Activated naive CD4-positive, alpha-beta T cell treated with anti-CD3 and anti-CD28 coated beads, Interleukin-2, amount 50 U/mL, for 72 hours (primary cell): ENCODE results near the gene DNAJB5. TPM values are rescaled to one million over a fixed set of nuclear protein-coding genes. Genes with fewer than 3 reads are reported as not detected.
"Not testable (repeated sequence)": the region's sequence is repeated elsewhere in the genome, so short reads cannot be mapped to it uniquely, and the experiment has no call there.

Experiments
- ATAC-seq, 2 donors: fragments of 150-1000 bp; cut with Tn5 transposase; 2 replicates each; pipeline ENCODE4 v1.10.0; 2021; ENCODE audit warnings: mild to moderate bottlenecking in 2 of 2, moderate library complexity in 2 of 2
- DNase-seq, 2 donors: peaks; one replicate each; pipeline ENCODE4 v3.0.0; 2021 to 2022; ENCODE audit warnings: low spot score in 2 of 2
- H3K27ac Mint-ChIP-seq, 2 donors: one replicate each; pipeline ENCODE4 v1.8.0; 2022; ENCODE audit warnings: mild to moderate bottlenecking in 2 of 2, mixed read lengths in 2 of 2
- H3K36me3 Mint-ChIP-seq, 2 donors: one replicate each; pipeline ENCODE4 v1.8.0; 2022; ENCODE audit warnings: mixed read lengths in 2 of 2
- H3K9me3 Mint-ChIP-seq, 2 donors: one replicate each; pipeline ENCODE4 v1.8.0; 2022; ENCODE audit warnings: mixed read lengths in 2 of 2
- total RNA-seq, 2 donors: library from RNA; stranded (reverse); gene quantifications; one replicate each; pipeline ENCODE4 v1.2.3, GENCODE V29; 2022

The DNAJB5 gene
- total RNA-seq, 2 donors from 2014 or later, result 9.3 to 42.5 TPM

- H3K9me3 Mint-ChIP-seq, result peaks cover 7 to 10% of the 10 kb centered on the region in 2 donors
- ATAC-seq (no peak), DNase-seq (no peak)
- H3K36me3 Mint-ChIP-seq, result peaks cover 14 to 15% of the 10 kb centered on the region in 2 donors
- no peak overlapping the region for H3K27ac Mint-ChIP-seq
These were observed 25.0 kb downstream of the DNAJB5 start for GRCh38 chr9:35014517-35014916.

- Mint-ChIP-seq H3K27ac (peak overlapping the region; percentile 4 to 46), H3K36me3 (peaks cover 6 to 25% of the 10 kb centered on the region in 2 donors)
- not testable (repeated sequence) for DNase-seq, H3K9me3 Mint-ChIP-seq, ATAC-seq
These were observed 33.9 kb downstream of the DNAJB5 start for GRCh38 chr9:35023443-35023842.

GRCh38 chr9:35026671-35027070 lies 37.1 kb downstream of the DNAJB5 start:
- DNase-seq (no peak), ATAC-seq (no peak)
- Mint-ChIP-seq H3K9me3 (no peaks in the 10 kb centered on the region), H3K27ac (peak overlapping the region in 1 of 2 donors; percentile 40), H3K36me3 (peaks cover 12 to 14% of the 10 kb centered on the region in 2 donors)

GRCh38 chr9:35027374-35027773 lies 37.8 kb downstream of the DNAJB5 start:
- peaks cover 11 to 12% of the 10 kb centered on the region in 2 donors for H3K36me3 Mint-ChIP-seq
- DNase-seq, result no peak
- peak overlapping the region in 1 of 2 donors; percentile 40 for H3K27ac Mint-ChIP-seq
- no peak for ATAC-seq
- H3K9me3 Mint-ChIP-seq, result no peaks in the 10 kb centered on the region

- peaks cover 11 to 12% of the 10 kb centered on the region in 2 donors for H3K36me3 Mint-ChIP-seq
- H3K27ac Mint-ChIP-seq, result peak overlapping the region in 1 of 2 donors; percentile 40
- DNase-seq (no peak), ATAC-seq (no peak)
- no peaks in the 10 kb centered on the region for H3K9me3 Mint-ChIP-seq
These were observed 38.3 kb downstream of the DNAJB5 start for GRCh38 chr9:35027860-35028259.

- ATAC-seq, result peak in 1 of 2 donors; percentile 39
- peaks cover 11 to 12% of the 10 kb centered on the region in 2 donors for H3K36me3 Mint-ChIP-seq
These were observed 38.8 kb downstream of the DNAJB5 start for GRCh38 chr9:35028341-35028740.

GRCh38 chr9:35029241-35029640 lies 39.7 kb downstream of the DNAJB5 start:
- DNase-seq (no peak), ATAC-seq (no peak)
- H3K27ac Mint-ChIP-seq, result no peak overlapping the region
- peaks cover 2 to 6% of the 10 kb centered on the region in 2 donors for H3K36me3 Mint-ChIP-seq
- H3K9me3 Mint-ChIP-seq, result no peaks in the 10 kb centered on the region

More at GRCh38 chr9:35028341-35028740, 38.8 kb downstream of the DNAJB5 start:
- no peak overlapping the region for H3K27ac Mint-ChIP-seq
- DNase-seq, result no peak
- no peaks in the 10 kb centered on the region for H3K9me3 Mint-ChIP-seq

GRCh38 chr9:35029852-35030251 lies 40.3 kb downstream of the DNAJB5 start:
- peaks cover 0 to 6% of the 10 kb centered on the region in 2 donors for H3K36me3 Mint-ChIP-seq

GRCh38 chr9:35033101-35033500 lies 43.6 kb downstream of the DNAJB5 start:
- no peak for DNase-seq
- H3K36me3 Mint-ChIP-seq, result peaks cover 0 to 6% of the 10 kb centered on the region in 2 donors
- ATAC-seq, result no peak
- H3K9me3 Mint-ChIP-seq, result no peaks in the 10 kb centered on the region
- H3K27ac Mint-ChIP-seq, result no peak overlapping the region

More at GRCh38 chr9:35029852-35030251, 40.3 kb downstream of the DNAJB5 start:
- Mint-ChIP-seq H3K9me3 (no peaks in the 10 kb centered on the region), H3K27ac (no peak overlapping the region)
- ATAC-seq, result no peak
- DNase-seq, result no peak

- Mint-ChIP-seq H3K36me3 (peaks cover 2 to 7% of the 10 kb centered on the region in 2 donors), H3K9me3 (no peaks in the 10 kb centered on the region), H3K27ac (peak overlapping the region; percentile 32 to 88)
- ATAC-seq (peak; percentile 89 to 98), DNase-seq (peak; percentile 55 to 62)
These were observed 46.5 kb downstream of the DNAJB5 start for GRCh38 chr9:35035851-35036701.

GRCh38 chr9:35042081-35042604 lies 52.6 kb downstream of the DNAJB5 start:
- ATAC-seq (no peak), DNase-seq (no peak)
- H3K36me3 Mint-ChIP-seq, result peaks cover 0 to 7% of the 10 kb centered on the region in 2 donors
- no peaks in the 10 kb centered on the region for H3K9me3 Mint-ChIP-seq
- peak overlapping the region in 1 of 2 donors; percentile 10 for H3K27ac Mint-ChIP-seq

- Mint-ChIP-seq H3K36me3 (peaks cover 0 to 7% of the 10 kb centered on the region in 2 donors), H3K9me3 (no peaks in the 10 kb centered on the region), H3K27ac (peak overlapping the region; percentile 2 to 7)
- no peak for DNase-seq
- no peak for ATAC-seq
These were observed 53.5 kb downstream of the DNAJB5 start for GRCh38 chr9:35042891-35043545.

GRCh38 chr9:35044071-35044470 lies 54.5 kb downstream of the DNAJB5 start:
- no peaks in the 10 kb centered on the region for H3K9me3 Mint-ChIP-seq
- ATAC-seq, result no peak
- DNase-seq, result no peak
- peaks cover 7 to 10% of the 10 kb centered on the region in 2 donors for H3K36me3 Mint-ChIP-seq
- no peak overlapping the region for H3K27ac Mint-ChIP-seq

Other genes with a start within 250 kb of the DNAJB5 start
- gene PHF24, start 31.5 kb upstream of the DNAJB5 start, total RNA-seq, result under 1 TPM; 0.06 to 0.09 TPM
- gene VCP, start 82.9 kb downstream of the DNAJB5 start, total RNA-seq, result 100 to 1,000 TPM; 208 to 305 TPM
- gene FANCG, start 90.2 kb downstream of the DNAJB5 start, total RNA-seq, result 100 to 1,000 TPM; 114 to 194 TPM
- 10 to 100 TPM; 13.0 to 20.3 TPM for gene PIGO, start 106.8 kb downstream of the DNAJB5 start, total RNA-seq
- gene STOML2, start 113.4 kb downstream of the DNAJB5 start, total RNA-seq, result 100 to 1,000 TPM; 151 to 216 TPM
- 10 to 100 TPM in 1 of 2 donors, 1 to 10 TPM in 1; 6.9 to 19.9 TPM for gene ATOSB, start 126.1 kb downstream of the DNAJB5 start, total RNA-seq
- gene UNC13B, start 172.3 kb downstream of the DNAJB5 start, total RNA-seq, result 1 to 10 TPM; 2.3 to 5.0 TPM